Measurements from ENCODE around the gene STK39. TPM values are rescaled to one million over a fixed set of nuclear protein-coding genes. Genes with fewer than 3 reads are reported as not detected.

STK39 gene
- total RNA-seq, 2 donors from 2014 or later: 21.5 to 27.9 TPM

DNA sequence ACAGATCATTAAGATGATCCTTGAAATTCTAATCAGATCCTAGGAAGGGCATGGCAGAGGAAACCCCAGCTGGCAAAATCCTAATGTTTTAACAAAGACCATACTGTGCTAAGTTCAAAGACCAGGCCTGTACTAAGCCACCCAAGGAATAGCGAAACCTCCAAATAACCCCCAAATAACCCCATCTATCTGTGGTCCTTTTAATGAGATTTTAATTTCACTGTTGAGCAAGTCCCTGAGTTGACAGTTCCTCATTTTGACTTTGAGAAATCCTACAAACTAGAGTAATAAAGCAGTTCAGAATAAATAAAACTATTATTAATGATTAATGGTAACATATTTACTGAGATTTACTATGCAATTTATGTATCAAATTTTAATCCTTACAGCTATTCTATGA lies 259.8 kb downstream of the STK39 start:
- H3K27me3 Mint-ChIP-seq: no peaks in the 10 kb centered on the region
- H3K4me3 Mint-ChIP-seq: no peak overlapping the region
- H3K4me1 Mint-ChIP-seq: no peaks in the 10 kb centered on the region
- no peak for ATAC-seq (replicated peaks)
- H3K36me3 Mint-ChIP-seq (ENCODE audit: low read depth): peaks cover 20% of the 10 kb centered on the region
- no peaks in the 10 kb centered on the region for H3K9me3 Mint-ChIP-seq
- H3K27ac Mint-ChIP-seq: no peak overlapping the region

DNA sequence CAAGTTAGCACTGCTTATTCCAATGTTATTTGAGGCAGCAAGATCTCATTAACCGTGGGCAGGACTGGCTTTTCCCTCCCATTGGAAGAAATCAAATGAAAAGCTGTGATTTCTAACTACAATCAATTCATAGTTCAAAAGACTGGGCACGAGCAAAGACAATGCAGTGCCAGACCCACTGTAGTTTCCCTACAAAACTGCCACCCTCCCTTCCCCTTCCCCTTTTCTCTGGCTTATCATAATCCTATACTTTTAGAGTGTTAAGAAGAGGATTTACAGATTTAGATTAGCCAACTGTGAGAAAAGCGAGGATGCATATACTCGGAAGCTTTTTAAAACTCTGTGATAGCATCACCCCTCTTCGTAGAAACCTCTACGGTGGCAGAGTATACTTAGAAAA lies 260.4 kb downstream of the STK39 start:
- no peaks in the 10 kb centered on the region for H3K27me3 Mint-ChIP-seq
- H3K9me3 Mint-ChIP-seq: no peaks in the 10 kb centered on the region
- H3K27ac Mint-ChIP-seq: no peak overlapping the region
- H3K4me3 Mint-ChIP-seq: no peak overlapping the region
- H3K36me3 Mint-ChIP-seq (ENCODE audit: low read depth): peaks cover 23% of the 10 kb centered on the region
- no peak for ATAC-seq (replicated peaks)
- no peaks in the 10 kb centered on the region for H3K4me1 Mint-ChIP-seq

DNA sequence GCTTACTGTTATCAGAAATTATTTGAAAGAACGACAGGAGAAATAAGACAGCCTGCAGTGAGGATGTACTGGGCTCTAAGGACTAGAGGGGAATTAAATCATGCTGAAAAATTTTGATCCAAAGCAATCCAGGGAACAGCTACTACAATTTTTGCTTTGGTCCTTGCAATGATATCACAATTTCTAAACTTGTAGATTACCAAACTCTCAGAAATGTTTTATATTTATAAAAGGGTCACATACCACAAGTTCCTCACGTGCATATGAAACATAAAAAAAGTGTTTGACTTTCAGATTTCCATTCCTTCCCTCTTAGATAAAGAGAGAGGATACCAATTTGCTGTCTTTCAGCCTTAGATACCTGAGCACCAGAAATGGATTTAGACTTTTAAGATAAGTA lies 261.2 kb downstream of the STK39 start:
- no peak for ATAC-seq (replicated peaks)
- Mint-ChIP-seq H3K4me1 (no peaks in the 10 kb centered on the region), H3K27me3 (no peaks in the 10 kb centered on the region), H3K36me3 (ENCODE audit: low read depth) (peaks cover 27% of the 10 kb centered on the region), H3K4me3 (no peak overlapping the region), H3K9me3 (no peaks in the 10 kb centered on the region), H3K27ac (no peak overlapping the region)

DNA sequence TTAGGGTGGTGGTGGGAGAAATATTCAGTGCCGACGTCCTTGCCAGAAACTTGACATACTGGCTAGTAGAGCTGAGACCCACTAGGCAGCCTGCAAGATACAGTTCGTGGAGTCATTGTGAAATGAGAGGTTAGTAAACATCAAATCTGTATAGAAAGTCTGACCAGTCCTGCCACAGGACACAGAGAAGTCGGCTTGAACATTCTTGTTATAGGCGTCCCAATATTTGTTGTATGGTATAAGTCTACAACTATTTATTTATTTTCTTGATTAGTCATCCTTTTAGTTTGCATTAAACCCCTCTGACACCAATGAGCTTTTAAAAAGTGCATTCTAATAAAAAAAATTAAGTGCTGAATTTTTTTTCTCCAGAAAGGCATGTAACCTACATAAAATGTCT lies 265.4 kb downstream of the STK39 start:
- Mint-ChIP-seq H3K4me3 (no peak overlapping the region), H3K27ac (no peak overlapping the region), H3K27me3 (no peaks in the 10 kb centered on the region), H3K4me1 (no peaks in the 10 kb centered on the region), H3K36me3 (ENCODE audit: low read depth) (peaks cover 46% of the 10 kb centered on the region), H3K9me3 (no peaks in the 10 kb centered on the region)
- no peak for ATAC-seq (replicated peaks)

DNA sequence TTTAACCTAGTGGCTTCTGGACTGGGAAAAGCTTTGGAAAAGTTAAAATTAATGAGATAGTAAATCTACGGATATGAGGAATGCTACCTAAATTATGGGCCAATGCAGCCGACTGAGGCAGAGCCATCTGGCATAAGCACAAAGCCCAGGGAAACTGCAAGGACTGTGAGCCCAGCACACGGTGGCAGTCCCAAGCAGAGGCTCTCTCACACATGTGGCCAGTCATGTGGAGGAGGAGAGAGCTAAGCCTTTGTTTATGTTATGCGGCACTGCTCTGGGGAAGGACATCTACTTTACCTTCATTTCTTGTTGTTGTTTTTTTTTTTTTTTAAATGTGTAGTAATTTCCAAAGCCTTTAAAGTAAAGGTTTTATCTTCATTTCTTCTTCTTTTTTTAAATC lies 267.0 kb downstream of the STK39 start:
- H3K9me3 Mint-ChIP-seq: no peaks in the 10 kb centered on the region

DNA sequence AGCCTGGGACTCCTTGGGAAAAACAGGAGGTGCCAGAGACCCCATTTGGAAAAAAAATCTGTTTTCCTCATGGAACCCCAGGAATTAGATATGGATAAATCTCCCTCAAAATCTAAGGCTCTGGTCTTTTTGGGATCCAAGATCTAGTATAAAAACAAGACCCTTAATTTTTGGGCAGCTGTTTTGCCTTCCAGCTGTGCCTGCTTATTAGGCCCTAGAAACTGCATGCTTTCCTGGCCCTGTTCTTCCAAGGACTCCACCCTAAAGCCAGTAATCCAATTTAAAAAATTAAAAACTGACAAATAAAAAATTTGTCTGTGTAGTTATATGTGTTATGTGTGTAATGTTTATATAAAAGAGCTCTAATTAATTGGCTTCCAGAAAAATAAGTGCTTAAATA lies 274.6 kb downstream of the STK39 start:
- Mint-ChIP-seq H3K4me3 (no peak overlapping the region), H3K27me3 (no peaks in the 10 kb centered on the region), H3K27ac (no peak overlapping the region), H3K36me3 (ENCODE audit: low read depth) (peaks cover 20% of the 10 kb centered on the region), H3K9me3 (no peaks in the 10 kb centered on the region), H3K4me1 (no peaks in the 10 kb centered on the region)
- no peak for ATAC-seq (replicated peaks)

More for the DNA sequence above, 267.0 kb downstream of the STK39 start:
- Mint-ChIP-seq H3K36me3 (ENCODE audit: low read depth) (peaks cover 51% of the 10 kb centered on the region), H3K4me1 (no peaks in the 10 kb centered on the region), H3K27me3 (no peaks in the 10 kb centered on the region), H3K27ac (no peak overlapping the region), H3K4me3 (no peak overlapping the region)
- no peak for ATAC-seq (replicated peaks)

DNA sequence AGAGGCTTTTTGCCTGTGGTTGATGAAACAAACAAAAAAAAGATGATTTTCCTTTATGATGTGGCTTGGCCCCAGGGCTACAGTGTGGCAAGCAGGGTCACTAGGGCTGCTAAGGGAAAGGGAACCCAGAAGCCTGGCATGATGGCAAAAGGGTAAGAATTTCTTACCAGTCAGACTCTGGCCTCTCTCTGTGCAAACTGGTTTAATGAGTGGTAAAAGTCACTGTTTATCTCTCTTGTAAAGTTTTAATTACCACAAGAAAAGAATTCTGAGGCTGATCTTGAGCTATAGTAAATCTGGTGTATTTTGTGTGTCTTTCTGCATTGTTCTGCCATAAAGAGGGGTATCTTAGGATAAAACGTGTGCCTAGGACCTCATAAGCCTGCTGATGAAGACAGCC lies 275.4 kb downstream of the STK39 start:
- Mint-ChIP-seq H3K27me3 (no peaks in the 10 kb centered on the region), H3K4me1 (no peaks in the 10 kb centered on the region)

DNA sequence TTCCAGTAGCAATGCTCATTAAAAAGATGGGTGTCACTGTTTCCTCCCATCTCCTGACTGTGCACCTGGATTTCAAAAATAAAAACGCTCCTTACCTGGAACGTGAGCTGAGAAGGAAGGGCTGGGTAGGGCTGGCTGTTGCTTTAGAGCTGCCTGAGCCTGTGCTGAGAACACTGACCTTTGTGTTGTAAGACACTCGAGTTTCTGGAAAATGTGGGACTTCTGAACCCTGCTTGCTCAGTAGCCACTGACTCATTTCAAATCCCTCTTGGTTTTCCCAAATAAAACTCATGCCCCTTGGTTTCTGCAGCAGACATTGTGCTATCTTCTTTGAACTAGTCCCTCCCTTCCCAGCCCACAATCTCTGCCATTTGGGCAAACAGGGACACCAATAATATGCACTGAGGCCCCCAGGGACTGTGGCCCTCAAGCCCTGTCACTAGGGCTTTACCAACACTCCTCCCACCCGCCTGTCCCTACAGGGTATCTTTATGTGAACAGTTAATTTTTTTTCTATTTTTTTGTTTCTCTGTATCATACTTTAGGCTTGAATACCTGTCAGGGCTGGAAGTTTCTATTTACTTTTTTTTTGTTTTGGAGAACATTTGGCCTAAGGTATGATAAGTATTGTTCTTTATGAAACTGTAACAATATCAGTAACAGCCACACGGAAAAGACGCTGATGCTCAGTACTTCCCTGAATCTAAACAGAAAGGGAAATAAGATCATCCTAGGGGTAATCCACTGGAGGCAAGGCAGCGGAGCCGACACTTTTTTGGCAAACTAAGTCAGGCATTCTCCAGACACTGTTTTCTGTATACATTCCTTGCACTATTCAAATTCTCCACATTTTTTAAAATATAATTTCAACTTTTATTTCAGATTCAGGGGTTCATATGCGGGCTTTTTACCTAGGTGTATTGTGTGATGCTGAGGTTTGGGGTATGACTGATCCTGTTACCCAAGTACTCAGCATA lies 280.2 kb downstream of the STK39 start:
- H3K27ac Mint-ChIP-seq: peak overlapping the region; percentile 31
- H3K27me3 Mint-ChIP-seq: no peaks in the 10 kb centered on the region
- no peak overlapping the region for H3K4me3 Mint-ChIP-seq
- H3K4me1 Mint-ChIP-seq: peaks cover 4% of the 10 kb centered on the region
- ATAC-seq (replicated peaks): no peak
- no peaks in the 10 kb centered on the region for H3K9me3 Mint-ChIP-seq
- peaks cover 34% of the 10 kb centered on the region for H3K36me3 Mint-ChIP-seq (ENCODE audit: low read depth)

More for the DNA sequence above, 275.4 kb downstream of the STK39 start:
- H3K27ac Mint-ChIP-seq: no peak overlapping the region
- peaks cover 17% of the 10 kb centered on the region for H3K36me3 Mint-ChIP-seq (ENCODE audit: low read depth)
- no peaks in the 10 kb centered on the region for H3K9me3 Mint-ChIP-seq
- no peak overlapping the region for H3K4me3 Mint-ChIP-seq
- ATAC-seq (replicated peaks): no peak

DNA sequence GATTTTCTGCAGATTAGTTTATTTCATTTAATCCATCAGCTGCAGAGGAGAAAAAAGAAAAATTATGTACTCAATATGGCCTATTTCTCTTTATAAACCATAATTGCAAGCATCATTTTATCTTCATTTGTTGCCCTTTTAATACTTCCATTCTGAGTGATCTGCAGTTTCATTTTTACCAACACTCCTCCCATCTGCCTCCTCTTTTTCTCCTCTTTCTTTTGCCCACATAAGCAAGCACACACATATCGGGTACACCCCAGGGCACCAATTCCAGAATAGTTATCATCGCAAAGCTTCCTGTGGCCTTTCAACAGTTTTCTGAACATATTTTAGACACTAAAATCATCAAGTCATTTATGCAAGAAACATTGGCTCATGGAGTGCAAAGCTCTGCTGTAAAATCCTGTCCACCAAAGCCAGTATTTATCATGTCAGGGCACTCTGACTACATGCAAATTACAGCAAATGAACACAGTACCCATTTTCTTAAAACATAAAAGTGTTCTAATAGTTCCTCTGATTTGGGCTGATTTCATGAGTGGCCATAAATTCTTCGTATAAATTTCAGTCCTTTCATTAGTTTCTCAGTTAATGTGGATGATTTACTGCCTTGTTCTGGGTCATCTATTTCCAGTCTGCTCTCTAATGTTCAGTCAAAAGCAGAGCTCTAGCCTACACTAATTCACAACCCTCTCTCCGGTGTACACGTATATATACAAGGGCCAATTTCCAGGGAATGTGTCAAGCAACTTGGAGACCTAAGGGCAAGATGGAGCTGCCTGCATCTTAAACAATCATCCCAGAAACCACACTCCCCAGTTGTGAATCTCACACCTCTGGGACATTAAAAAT lies 281.3 kb downstream of the STK39 start:
- peaks cover 4% of the 10 kb centered on the region for H3K4me1 Mint-ChIP-seq
- no peaks in the 10 kb centered on the region for H3K27me3 Mint-ChIP-seq
- peaks cover 41% of the 10 kb centered on the region for H3K36me3 Mint-ChIP-seq (ENCODE audit: low read depth)
- H3K9me3 Mint-ChIP-seq: no peaks in the 10 kb centered on the region
- H3K27ac Mint-ChIP-seq: peak overlapping the region; percentile 0
- no peak for ATAC-seq (replicated peaks)
- H3K4me3 Mint-ChIP-seq: no peak overlapping the region

DNA sequence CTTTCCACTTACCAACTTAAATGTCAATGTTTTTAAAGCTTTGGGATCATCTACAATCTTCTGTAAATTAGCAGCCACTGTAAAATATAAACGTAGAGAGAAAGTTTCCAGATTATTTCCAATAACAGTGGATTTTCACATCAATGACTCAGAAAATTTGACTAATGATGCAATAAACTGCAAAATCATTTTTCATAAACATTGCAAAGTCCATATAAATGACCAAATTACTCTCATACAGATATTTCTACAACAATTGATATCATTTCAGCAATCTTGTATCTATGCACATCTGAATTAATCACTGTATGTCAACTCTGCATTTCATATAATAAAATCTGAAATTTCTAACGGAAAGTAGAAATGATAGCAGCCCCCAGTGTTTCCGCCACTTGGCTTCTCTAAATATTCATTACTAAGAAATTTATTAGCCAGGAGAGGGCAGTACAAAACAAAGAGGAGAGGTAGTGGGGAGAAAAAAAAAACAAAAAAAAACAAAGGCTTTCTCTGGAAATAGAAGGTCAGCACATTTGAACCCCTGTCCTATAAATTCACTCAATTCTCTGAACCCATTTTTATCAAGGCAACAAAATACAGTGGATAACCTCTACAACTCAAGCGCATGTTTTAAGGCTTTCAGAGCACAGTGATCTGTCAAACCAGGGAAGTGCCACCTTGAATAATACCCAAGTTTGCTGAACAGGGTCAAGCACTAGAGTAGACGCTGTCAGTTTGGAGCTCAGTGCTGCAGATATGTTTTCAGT lies 282.6 kb downstream of the STK39 start:
- Mint-ChIP-seq H3K9me3 (no peaks in the 10 kb centered on the region), H3K4me3 (no peak overlapping the region), H3K27ac (no peak overlapping the region), H3K36me3 (ENCODE audit: low read depth) (peaks cover 51% of the 10 kb centered on the region), H3K27me3 (no peaks in the 10 kb centered on the region), H3K4me1 (peaks cover 4% of the 10 kb centered on the region)
- ATAC-seq (replicated peaks): no peak

DNA sequence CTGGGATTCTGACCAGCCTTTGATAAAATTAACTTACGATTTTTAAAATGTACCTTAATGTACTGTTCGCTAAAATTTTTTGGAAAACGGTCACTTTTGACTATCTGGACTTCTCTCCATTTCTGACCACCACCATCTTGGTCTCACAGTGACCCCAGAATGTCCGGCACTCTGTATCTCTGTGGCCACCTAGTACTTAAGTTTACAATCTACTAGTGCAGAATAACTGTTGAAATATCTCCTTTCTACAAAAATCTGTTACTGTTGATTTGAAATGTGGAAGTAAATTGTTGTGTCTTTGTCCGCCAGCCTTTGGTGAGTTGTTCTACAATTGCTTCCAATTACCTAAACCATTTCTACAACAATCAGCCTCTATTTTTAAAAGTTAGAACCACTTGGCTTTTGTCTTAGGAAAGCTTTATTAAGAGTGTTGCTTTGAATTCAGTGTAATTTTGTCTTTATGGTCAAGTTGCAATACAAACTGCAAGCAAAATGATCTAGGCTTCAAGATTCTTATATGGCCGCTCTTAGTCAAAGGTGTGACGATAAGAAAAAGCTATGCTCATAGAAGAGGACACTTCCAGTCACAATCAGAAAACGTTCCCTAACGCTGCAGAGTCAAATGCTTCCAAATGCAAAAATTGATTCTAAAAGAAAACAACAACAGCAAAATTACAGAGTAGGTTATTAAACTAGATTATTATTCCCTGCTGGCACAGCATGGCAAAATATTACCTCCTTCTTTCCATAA lies 283.3 kb downstream of the STK39 start:
- H3K9me3 Mint-ChIP-seq: no peaks in the 10 kb centered on the region
- peaks cover 4% of the 10 kb centered on the region for H3K4me1 Mint-ChIP-seq
- no peak for ATAC-seq (replicated peaks)

DNA sequence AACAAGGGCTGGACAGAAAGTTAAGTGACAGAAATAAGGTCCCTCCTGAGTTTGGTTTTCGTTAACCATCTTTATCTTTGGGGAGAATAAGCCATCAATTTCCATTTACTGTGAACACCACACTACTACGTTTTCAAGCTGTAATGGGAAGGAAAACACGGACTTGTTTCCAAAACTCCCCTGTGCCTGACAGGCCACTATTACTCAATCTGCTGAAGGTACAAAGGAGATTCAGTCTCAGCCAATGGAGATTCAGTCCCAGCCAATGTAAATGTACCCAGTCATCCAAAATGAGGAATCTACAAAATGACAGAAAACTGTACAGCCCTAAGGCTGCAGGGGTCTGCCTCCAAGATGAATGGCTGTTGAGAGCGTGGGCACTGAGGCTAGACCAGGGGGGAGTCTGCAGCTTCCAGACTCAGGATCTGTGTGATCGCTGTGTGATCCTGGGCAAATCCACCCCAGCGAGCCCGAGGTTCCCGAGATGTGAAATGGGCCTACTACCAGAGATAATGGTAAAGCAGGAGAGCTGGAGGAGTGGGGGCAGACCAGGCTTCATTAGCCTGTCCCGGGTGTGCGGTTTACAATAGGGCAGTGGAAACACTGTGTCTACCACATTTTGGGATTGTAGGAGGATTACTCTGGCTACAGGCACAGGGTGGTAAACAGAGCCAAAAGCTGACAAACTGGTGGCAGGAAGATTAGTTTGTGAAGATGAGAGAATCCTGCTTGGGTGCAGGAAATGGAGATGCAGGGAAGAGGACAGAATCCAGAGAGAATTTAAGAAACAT lies 284.8 kb downstream of the STK39 start:
- no peak for ATAC-seq (replicated peaks)
- Mint-ChIP-seq H3K9me3 (no peaks in the 10 kb centered on the region), H3K27me3 (no peaks in the 10 kb centered on the region), H3K4me3 (no peak overlapping the region), H3K36me3 (ENCODE audit: low read depth) (peaks cover 58% of the 10 kb centered on the region), H3K27ac (no peak overlapping the region), H3K4me1 (peaks cover 4% of the 10 kb centered on the region)

More for the DNA sequence above, 283.3 kb downstream of the STK39 start:
- H3K27me3 Mint-ChIP-seq: no peaks in the 10 kb centered on the region
- H3K27ac Mint-ChIP-seq: no peak overlapping the region
- H3K4me3 Mint-ChIP-seq: no peak overlapping the region
- peaks cover 58% of the 10 kb centered on the region for H3K36me3 Mint-ChIP-seq (ENCODE audit: low read depth)

DNA sequence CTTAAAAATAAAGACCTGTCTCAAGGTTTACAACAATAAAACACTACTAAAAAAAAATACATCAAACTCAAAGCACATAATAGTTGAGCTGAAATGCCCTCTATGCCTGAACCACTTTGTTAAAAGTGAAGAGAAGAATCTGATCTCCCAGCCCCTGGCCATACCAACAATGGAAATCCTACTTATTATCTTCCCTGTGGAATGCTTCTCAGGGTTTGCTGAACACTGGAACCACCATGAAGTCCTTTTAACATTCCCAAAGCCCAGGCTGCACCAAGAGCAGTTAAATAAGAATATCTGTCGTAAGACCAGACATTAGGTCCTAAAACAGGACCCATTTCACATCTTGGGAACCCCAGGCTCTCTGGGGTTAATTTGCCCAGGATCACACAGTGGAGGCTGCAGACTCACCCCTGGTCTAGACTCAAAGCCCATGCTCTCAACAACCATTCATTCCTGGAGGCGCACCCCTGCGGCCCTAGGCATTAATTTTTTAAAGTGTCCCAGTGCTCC lies 285.8 kb downstream of the STK39 start:
- ATAC-seq (replicated peaks): no peak
- Mint-ChIP-seq H3K4me3 (no peak overlapping the region), H3K27ac (no peak overlapping the region), H3K27me3 (no peaks in the 10 kb centered on the region), H3K36me3 (ENCODE audit: low read depth) (peaks cover 58% of the 10 kb centered on the region), H3K9me3 (no peaks in the 10 kb centered on the region), H3K4me1 (peaks cover 4% of the 10 kb centered on the region)

Measured in activated T-helper 17 cell treated with anti-CD3 and anti-CD28 coated beads, Interleukin-2, amount 50 U/mL, for 72 hours (primary cell).